Osteoblast (primary cell): Measurements from ENCODE around the gene NUP54. TPM values are rescaled to one million over a fixed set of nuclear protein-coding genes. Genes with fewer than 3 reads are reported as not detected.

Experiments
- DNase-seq: peaks from one replicate; pipeline ENCODE4 v3.0.0; 2011; ENCODE audit warnings: low spot score, mixed read lengths; ENCODE audit not compliant: insufficient read length; ENCODE audit errors: missing footprints
- H2AFZ ChIP-seq: 2 replicates; pipeline ENCODE4 v1.6.0; 2011; ENCODE audit warnings: mild to moderate bottlenecking, low read length
- H3K27ac ChIP-seq: 2 replicates; pipeline ENCODE4 v1.5.1; 2011; ENCODE audit warnings: mild to moderate bottlenecking, low read depth, low read length, moderate library complexity
- H3K27me3 ChIP-seq: 2 replicates; pipeline ENCODE4 v1.6.0; 2012; ENCODE audit warnings: mild to moderate bottlenecking, control low read depth, inconsistent platforms, low read length, moderate library complexity; ENCODE audit not compliant: insufficient read depth
- H3K36me3 ChIP-seq: 2 replicates; pipeline ENCODE4 v1.5.1; 2011; ENCODE audit warnings: mild to moderate bottlenecking, low read length, control low read depth, moderate library complexity; ENCODE audit not compliant: insufficient read depth
- H3K4me1 ChIP-seq: 2 replicates; pipeline ENCODE4 v1.5.1; 2011; ENCODE audit warnings: mild to moderate bottlenecking, low read length, control low read depth, moderate library complexity; ENCODE audit not compliant: insufficient read depth
- H3K4me2 ChIP-seq: 2 replicates; pipeline ENCODE4 v1.6.0; 2011; ENCODE audit warnings: mild to moderate bottlenecking, low read length; ENCODE audit not compliant: insufficient read depth
- H3K4me3 ChIP-seq: fragments of 200-600 bp; sonication (generic); 3 replicates; pipeline ENCODE4 v1.5.1; 2012; ENCODE audit warnings: mild to moderate bottlenecking, low read length, inconsistent platforms; ENCODE audit not compliant: insufficient read depth
- H3K79me2 ChIP-seq: 2 replicates; pipeline ENCODE4 v1.6.0; 2012; ENCODE audit warnings: mild to moderate bottlenecking, low read length, control low read depth, inconsistent platforms; ENCODE audit not compliant: insufficient read depth
- H3K9me3 ChIP-seq: 2 replicates; pipeline ENCODE4 v1.5.1; 2011; ENCODE audit warnings: low read depth, low read length, control low read depth
- H4K20me1 ChIP-seq: 2 replicates; pipeline ENCODE4 v1.6.0; 2012; ENCODE audit warnings: mild to moderate bottlenecking, low read length, control low read depth; ENCODE audit not compliant: insufficient read depth
- total RNA-seq: library from RNA; depleted of rRNA; stranded (reverse); fragments of >200 nt; gene quantifications from 2 replicates; pipeline ENCODE4 v1.2.3, GENCODE V29; 2012
- TF ChIP-seq, protein P1 (sequence below): IDR thresholded peaks from 2 replicates; pipeline ENCODE4 v1.5.1; 2011; ENCODE audit warnings: mild to moderate bottlenecking, low read depth, low read length, moderate library complexity; ENCODE audit errors: extremely low read depth

Gene NUP54
- total RNA-seq, 1 donor = 52.8 TPM

DNA sequence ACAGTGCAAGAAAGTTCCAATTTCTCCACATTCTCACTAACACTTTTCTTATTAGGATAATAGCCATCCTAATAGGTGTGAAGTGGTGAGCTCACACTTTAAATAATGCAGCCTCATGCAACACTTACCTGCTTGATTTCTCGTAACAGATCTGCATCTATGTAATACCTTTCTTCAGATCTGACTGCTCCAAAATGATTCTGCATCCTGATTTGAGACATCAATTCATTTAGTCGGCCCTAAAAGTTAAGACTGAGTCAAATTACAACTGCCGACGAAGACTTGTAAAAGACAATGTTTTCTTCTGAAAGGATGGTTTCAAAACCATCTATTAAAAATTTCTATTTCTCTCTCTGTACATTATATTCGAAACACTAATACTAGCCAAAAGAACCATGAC is 30.7 kb downstream of the NUP54 start:
- no peaks in the 10 kb centered on the region for H3K27me3 ChIP-seq
- no peak overlapping the region for H3K4me2 ChIP-seq
- H3K36me3 ChIP-seq = peaks cover 38% of the 10 kb centered on the region
- H3K27ac ChIP-seq = no peak overlapping the region
- no peaks in the 10 kb centered on the region for H3K9me3 ChIP-seq
- no peaks in the 10 kb centered on the region for H4K20me1 ChIP-seq
- no peaks in the 10 kb centered on the region for H3K79me2 ChIP-seq
- H3K4me3 ChIP-seq = no peak overlapping the region
- no peak for DNase-seq
- TF ChIP-seq, protein P1, sequence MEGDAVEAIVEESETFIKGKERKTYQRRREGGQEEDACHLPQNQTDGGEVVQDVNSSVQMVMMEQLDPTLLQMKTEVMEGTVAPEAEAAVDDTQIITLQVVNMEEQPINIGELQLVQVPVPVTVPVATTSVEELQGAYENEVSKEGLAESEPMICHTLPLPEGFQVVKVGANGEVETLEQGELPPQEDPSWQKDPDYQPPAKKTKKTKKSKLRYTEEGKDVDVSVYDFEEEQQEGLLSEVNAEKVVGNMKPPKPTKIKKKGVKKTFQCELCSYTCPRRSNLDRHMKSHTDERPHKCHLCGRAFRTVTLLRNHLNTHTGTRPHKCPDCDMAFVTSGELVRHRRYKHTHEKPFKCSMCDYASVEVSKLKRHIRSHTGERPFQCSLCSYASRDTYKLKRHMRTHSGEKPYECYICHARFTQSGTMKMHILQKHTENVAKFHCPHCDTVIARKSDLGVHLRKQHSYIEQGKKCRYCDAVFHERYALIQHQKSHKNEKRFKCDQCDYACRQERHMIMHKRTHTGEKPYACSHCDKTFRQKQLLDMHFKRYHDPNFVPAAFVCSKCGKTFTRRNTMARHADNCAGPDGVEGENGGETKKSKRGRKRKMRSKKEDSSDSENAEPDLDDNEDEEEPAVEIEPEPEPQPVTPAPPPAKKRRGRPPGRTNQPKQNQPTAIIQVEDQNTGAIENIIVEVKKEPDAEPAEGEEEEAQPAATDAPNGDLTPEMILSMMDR = no peak
- H3K4me1 ChIP-seq = no peaks in the 10 kb centered on the region
- H2AFZ ChIP-seq = no peak overlapping the region

DNA sequence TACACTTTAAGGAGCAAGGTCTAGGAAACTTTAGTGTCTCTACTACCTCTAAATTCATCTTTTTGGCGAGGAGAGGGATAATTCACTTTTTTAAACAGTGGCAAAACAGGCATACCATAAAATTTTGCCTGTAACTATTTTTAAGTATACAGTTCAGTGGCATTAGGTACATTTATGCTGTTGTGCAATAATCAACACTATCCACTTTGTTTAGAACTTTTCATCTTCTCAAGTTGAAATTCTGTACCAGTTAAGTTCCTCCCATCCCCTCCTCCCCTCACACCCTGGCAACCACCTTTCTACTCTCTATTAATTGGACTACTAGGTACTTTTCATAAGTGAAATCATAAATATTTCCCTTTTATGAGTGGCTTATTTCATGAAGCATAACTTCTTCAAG is 31.4 kb downstream of the NUP54 start:
- Histone ChIP-seq H3K79me2 (no peaks in the 10 kb centered on the region), H3K27ac (no peak overlapping the region), H3K9me3 (no peaks in the 10 kb centered on the region), H4K20me1 (no peaks in the 10 kb centered on the region), H2AFZ (no peak overlapping the region), H3K4me3 (no peak overlapping the region), H3K4me2 (no peak overlapping the region), H3K27me3 (no peaks in the 10 kb centered on the region), H3K4me1 (no peaks in the 10 kb centered on the region), H3K36me3 (peaks cover 34% of the 10 kb centered on the region)
- no peak for DNase-seq
- TF ChIP-seq, protein P1 = no peak

DNA sequence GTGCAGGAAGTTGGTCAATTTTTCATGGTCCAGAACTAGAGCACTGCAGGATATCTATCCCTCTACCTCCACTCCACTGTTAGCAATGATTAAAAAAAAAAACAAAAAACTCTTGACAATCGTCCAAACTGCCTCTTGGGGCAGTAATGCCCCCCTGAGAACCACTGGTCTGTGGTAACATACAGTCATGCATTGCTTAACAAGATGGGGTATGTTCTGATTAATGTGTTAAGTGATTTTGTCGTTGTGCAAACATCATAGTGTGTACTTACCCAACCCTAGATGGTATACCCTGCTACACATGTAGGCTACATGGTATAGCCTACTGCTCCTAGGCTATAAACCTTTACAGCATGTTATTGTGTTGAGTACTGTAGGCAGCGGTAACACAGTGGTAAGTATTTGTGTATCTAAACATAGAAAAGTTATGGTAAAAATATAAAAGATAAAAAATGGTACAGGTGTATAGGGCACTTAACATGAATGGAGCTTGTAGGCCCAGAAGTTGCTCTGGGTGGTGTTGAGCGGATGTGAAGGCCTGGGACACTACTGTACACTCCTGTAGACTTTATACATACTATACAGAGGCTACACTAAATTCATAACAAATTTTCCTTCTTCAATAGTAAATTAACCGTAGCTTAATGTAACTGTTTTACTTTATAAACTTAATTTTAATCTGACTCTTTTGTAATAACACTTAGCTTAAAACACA is 39.6 kb downstream of the NUP54 start:
- Histone ChIP-seq H3K4me3 (no peak overlapping the region), H3K4me1 (no peaks in the 10 kb centered on the region), H4K20me1 (no peaks in the 10 kb centered on the region), H2AFZ (no peak overlapping the region), H3K79me2 (no peaks in the 10 kb centered on the region), H3K27me3 (peaks cover 2% of the 10 kb centered on the region), H3K36me3 (peaks cover 7% of the 10 kb centered on the region), H3K9me3 (no peaks in the 10 kb centered on the region), H3K27ac (no peak overlapping the region), H3K4me2 (no peak overlapping the region)
- TF ChIP-seq, protein P1 = no peak
- DNase-seq = no peak

DNA sequence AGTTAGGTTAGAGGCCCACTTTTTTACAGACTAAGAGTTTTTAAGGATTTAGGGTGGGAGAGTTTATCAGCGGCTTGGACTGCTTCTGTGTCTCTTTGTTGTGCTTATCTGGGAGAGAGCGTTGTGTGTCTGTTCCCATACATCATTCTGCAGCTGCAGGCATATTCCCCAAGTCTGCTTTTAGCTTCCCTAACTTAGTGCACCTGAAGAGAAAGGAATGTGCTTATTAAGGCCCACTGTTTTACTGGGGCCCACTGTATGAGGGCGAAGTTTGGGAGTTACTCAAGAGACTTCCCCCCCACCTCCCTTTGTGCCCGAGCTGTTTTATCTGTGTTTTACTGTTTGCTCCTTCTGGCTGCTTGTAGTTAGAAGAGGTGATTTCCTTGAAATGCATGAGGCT is 41.8 kb downstream of the NUP54 start:
- no peak overlapping the region for H3K4me2 ChIP-seq
- no peak overlapping the region for H3K27ac ChIP-seq
- no peaks in the 10 kb centered on the region for H3K79me2 ChIP-seq
- no peaks in the 10 kb centered on the region for H3K4me1 ChIP-seq
- no peak overlapping the region for H3K4me3 ChIP-seq
- H3K36me3 ChIP-seq = no peaks in the 10 kb centered on the region
- TF ChIP-seq, protein P1 = no peak
- peaks cover 2% of the 10 kb centered on the region for H3K27me3 ChIP-seq
- H3K9me3 ChIP-seq = no peaks in the 10 kb centered on the region
- H4K20me1 ChIP-seq = no peaks in the 10 kb centered on the region
- no peak for DNase-seq
- no peak overlapping the region for H2AFZ ChIP-seq
